Type B pancreatic cell (in vitro differentiated cells): ENCODE results near the gene TRRAP. TPM values are rescaled to one million over a fixed set of nuclear protein-coding genes. Genes with fewer than 3 reads are reported as not detected.
A peak's percentile ranks its signal among the peaks of the same experiment; 100 is the strongest.

Experiments
- DNase-seq: peaks from one replicate; pipeline ENCODE4 v3.0.0; 2021; ENCODE audit warnings: mixed read lengths; ENCODE audit not compliant: unreplicated experiment; ENCODE audit errors: extremely low spot score
- H3K27ac Mint-ChIP-seq: 2 replicates; pipeline ENCODE4 v1.8.0; 2021; ENCODE audit warnings: mild to moderate bottlenecking, mixed read lengths
- H3K27me3 Mint-ChIP-seq: 2 replicates; pipeline ENCODE4 v1.8.0; 2021; ENCODE audit warnings: mixed read lengths
- H3K36me3 Mint-ChIP-seq: 2 replicates; pipeline ENCODE4 v1.8.0; 2021; ENCODE audit warnings: mixed read lengths
- H3K4me1 Mint-ChIP-seq: one replicate; pipeline ENCODE4 v1.8.0; 2021; ENCODE audit warnings: mixed read lengths; ENCODE audit not compliant: unreplicated experiment
- H3K4me3 Mint-ChIP-seq: 2 replicates; pipeline ENCODE4 v1.8.0; 2021; ENCODE audit warnings: mild to moderate bottlenecking, mixed read lengths
- H3K9me3 Mint-ChIP-seq: 2 replicates; pipeline ENCODE4 v1.8.0; 2021; ENCODE audit warnings: mixed read lengths
- total RNA-seq: library from RNA; stranded (reverse); gene quantifications from 2 replicates; pipeline ENCODE4 v1.2.1, GENCODE V29; 2021; ENCODE audit warnings: low replicate concordance
- TF ChIP-seq, protein P1 (sequence below): fragments of 200-600 bp; sonication (generic); conservative IDR thresholded peaks from 2 replicates; pipeline ENCODE4 v1.5.0; 2021; ENCODE audit warnings: antibody characterized with exemption, mild to moderate bottlenecking

The TRRAP gene
- total RNA-seq, 1 donor from 2014 or later, result 65.7 TPM

DNA sequence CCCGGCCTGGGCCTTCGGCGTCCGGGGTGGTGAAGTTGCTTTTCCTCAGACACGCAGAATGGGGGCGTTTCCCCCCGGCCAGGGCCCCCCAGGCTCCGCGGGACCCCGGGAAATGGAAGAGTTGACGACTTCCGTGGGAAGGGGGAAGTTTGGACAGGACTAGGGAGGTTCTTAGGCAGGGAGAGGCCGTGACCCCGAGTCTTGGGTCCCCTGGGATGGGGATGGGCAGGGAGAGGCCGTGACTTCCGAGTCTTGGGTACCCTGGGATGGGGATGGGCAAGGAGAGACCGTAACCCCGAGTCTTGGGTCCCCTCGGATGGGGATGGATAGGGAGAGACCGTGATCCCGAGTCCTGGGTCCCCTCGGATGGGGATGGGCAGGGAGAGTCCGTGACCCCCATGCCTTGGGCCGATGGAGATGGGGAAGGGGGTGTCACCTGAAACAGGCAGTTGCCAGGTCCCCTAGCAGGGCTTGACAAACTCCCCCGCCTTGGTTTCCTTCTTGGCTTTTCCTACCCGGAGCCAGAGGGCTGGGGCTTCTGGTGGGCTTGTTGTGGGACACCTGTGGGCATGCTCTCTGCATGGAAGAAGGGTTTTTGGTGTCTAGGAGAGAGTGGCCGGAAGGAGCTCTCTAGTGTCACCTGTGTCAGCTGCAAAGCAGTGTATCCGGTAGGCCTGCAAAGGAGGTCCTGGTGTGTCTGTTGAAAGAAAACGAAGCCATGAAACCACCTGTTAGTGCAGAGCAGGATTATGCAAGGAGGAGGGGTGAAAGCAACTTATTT lies 1.1 kb downstream of the TRRAP start:
- H3K9me3 Mint-ChIP-seq, result no peaks in the 10 kb centered on the region
- TF ChIP-seq, protein P1, sequence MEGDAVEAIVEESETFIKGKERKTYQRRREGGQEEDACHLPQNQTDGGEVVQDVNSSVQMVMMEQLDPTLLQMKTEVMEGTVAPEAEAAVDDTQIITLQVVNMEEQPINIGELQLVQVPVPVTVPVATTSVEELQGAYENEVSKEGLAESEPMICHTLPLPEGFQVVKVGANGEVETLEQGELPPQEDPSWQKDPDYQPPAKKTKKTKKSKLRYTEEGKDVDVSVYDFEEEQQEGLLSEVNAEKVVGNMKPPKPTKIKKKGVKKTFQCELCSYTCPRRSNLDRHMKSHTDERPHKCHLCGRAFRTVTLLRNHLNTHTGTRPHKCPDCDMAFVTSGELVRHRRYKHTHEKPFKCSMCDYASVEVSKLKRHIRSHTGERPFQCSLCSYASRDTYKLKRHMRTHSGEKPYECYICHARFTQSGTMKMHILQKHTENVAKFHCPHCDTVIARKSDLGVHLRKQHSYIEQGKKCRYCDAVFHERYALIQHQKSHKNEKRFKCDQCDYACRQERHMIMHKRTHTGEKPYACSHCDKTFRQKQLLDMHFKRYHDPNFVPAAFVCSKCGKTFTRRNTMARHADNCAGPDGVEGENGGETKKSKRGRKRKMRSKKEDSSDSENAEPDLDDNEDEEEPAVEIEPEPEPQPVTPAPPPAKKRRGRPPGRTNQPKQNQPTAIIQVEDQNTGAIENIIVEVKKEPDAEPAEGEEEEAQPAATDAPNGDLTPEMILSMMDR, result peak; percentile 37
- no peak for DNase-seq
- H3K27ac Mint-ChIP-seq, result peak overlapping the region; percentile 85
- H3K27me3 Mint-ChIP-seq, result peaks cover 9% of the 10 kb centered on the region
- H3K4me1 Mint-ChIP-seq, result peaks cover 4% of the 10 kb centered on the region
- peak overlapping the region; percentile 92 for H3K4me3 Mint-ChIP-seq
- peaks cover 10% of the 10 kb centered on the region for H3K36me3 Mint-ChIP-seq

DNA sequence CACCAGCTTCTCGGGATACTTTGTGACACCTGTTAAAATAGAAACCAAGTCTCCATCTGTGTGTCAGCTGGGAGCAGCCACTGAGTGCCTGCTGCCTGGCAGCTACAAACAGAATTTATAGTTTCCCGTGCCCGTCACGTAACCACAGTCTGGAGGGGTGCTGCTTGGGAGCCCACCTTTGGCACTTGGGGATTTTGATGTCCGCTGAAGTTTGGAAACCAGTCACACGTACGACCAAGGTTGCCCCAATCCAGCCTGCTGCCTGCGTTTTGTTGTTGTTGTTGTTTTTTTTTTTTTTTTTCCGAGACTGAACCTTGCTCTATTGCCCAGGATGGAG lies 1.6 kb downstream of the TRRAP start:
- Mint-ChIP-seq H3K9me3 (no peaks in the 10 kb centered on the region), H3K27ac (peak overlapping the region; percentile 85), H3K27me3 (peaks cover 3% of the 10 kb centered on the region), H3K4me1 (peaks cover 4% of the 10 kb centered on the region), H3K4me3 (peak overlapping the region; percentile 92), H3K36me3 (peaks cover 10% of the 10 kb centered on the region)
- TF ChIP-seq, protein P1, result no peak
- DNase-seq, result peak; percentile 13

DNA sequence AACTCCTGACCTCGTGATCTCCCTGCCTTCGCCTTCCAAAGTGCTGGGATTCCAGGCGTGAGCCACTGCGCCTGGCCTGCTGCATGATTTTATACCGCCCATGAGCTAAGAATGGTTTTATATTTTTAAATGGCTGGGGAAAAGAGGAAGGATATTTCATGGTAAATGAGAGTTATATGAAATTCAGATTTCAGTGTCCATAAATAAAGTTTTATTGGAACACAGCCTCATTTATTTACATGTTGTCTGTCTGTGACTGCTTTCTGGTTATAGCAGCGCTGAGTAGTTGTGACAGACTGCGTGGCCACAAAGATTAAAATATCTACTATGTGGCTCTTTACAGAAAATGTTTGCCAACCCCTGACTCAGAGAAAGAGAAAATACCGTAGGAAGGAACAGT lies 2.2 kb downstream of the TRRAP start:
- Mint-ChIP-seq H3K4me3 (peak overlapping the region; percentile 92), H3K27me3 (peaks cover 1% of the 10 kb centered on the region), H3K27ac (no peak overlapping the region), H3K9me3 (no peaks in the 10 kb centered on the region), H3K36me3 (peaks cover 10% of the 10 kb centered on the region), H3K4me1 (peaks cover 4% of the 10 kb centered on the region)
- DNase-seq, result no peak
- TF ChIP-seq, protein P1, result no peak

DNA sequence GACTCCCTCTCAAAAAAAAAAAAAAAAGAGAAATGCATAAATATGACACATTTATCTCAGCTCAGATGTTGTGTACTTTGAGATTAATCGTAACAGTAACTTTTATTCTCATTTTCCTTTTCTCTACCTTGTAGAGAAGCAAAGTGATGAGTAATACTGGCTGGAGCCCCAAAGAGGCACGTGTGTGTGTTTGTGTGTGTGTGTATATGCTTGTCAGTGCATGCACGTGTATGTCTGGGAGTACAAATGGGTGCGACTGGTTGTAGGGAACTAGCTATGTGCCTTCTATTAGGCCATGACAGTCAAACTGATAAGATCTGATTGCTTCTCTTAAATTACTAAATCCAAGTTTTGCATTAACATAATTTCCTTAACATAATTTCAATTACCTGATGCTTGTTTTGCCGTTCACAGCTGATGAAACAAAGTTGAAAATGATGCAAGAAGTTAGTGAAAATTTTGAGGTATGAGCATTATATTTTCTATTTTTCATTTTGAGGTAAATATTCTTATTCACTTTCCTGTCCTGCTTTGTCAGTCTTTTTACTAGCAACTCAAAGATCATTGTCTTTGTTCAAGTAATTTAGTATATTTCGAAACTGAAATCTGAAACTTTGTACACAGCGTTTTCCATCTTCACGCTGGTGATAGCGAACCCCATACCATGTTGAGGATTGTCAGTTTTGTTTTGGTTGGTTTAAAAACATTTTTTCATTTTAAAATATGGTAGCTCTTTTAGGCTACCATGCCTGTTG lies 3.4 kb downstream of the TRRAP start:
- H3K4me3 Mint-ChIP-seq, result peak overlapping the region; percentile 52
- H3K36me3 Mint-ChIP-seq, result peaks cover 10% of the 10 kb centered on the region
- TF ChIP-seq, protein P1, result no peak
- H3K27ac Mint-ChIP-seq, result no peak overlapping the region
- DNase-seq, result no peak
- H3K27me3 Mint-ChIP-seq, result no peaks in the 10 kb centered on the region
- H3K9me3 Mint-ChIP-seq, result no peaks in the 10 kb centered on the region
- H3K4me1 Mint-ChIP-seq, result peaks cover 4% of the 10 kb centered on the region

DNA sequence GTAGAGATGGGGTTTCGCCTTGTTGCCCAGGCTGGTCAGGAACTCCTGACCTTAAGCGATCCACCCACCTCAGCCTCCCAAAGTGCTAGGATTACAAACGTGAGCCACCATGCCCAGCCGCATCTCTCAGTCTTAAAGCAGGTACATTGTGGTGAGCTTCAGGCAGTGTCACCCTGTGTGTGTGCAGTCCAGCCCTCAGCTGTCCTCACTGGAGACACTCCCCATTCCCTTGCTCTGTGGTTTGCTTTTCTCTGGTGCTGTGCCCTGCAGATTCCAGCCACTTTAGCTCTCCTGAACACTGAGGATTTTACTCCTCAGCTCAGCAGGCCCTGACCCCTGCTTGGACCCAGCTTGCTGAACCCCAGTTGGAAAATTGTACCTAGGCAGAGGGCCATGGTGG lies 6.1 kb downstream of the TRRAP start:
- H3K4me1 Mint-ChIP-seq, result peaks cover 4% of the 10 kb centered on the region
- H3K27me3 Mint-ChIP-seq, result no peaks in the 10 kb centered on the region
- no peaks in the 10 kb centered on the region for H3K9me3 Mint-ChIP-seq

More for the DNA sequence above, 6.1 kb downstream of the TRRAP start:
- Mint-ChIP-seq H3K4me3 (no peak overlapping the region), H3K27ac (no peak overlapping the region), H3K36me3 (peaks cover 18% of the 10 kb centered on the region)
- TF ChIP-seq, protein P1, result no peak
- peak; percentile 32 for DNase-seq
